ENCODE measurements around the gene METTL16.

DNA sequence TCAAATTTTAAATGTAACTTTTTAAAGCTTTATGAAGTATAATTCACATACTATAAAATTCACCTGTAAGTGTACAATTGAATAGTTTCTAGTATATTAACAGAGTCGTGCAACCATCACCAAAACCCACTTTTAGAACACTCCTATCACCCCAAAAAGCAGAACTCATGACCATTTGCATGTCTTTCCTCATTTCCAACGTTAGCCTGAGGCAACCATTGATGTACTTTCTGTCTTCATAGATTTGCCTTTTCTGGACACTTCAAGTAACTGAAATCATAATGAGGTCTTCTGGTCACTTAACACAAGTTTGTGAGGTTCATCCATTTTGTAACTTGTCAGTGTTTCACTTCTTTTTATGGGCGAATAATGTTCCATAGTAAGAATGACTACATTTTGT, 33.2 kb downstream of the METTL16 start:
- TF ChIP-seq, protein P1, sequence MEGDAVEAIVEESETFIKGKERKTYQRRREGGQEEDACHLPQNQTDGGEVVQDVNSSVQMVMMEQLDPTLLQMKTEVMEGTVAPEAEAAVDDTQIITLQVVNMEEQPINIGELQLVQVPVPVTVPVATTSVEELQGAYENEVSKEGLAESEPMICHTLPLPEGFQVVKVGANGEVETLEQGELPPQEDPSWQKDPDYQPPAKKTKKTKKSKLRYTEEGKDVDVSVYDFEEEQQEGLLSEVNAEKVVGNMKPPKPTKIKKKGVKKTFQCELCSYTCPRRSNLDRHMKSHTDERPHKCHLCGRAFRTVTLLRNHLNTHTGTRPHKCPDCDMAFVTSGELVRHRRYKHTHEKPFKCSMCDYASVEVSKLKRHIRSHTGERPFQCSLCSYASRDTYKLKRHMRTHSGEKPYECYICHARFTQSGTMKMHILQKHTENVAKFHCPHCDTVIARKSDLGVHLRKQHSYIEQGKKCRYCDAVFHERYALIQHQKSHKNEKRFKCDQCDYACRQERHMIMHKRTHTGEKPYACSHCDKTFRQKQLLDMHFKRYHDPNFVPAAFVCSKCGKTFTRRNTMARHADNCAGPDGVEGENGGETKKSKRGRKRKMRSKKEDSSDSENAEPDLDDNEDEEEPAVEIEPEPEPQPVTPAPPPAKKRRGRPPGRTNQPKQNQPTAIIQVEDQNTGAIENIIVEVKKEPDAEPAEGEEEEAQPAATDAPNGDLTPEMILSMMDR (conservative IDR thresholded peaks at IDR 0.05; ENCODE audit: low read length), result no peak
- TF ChIP-seq EZH2phosphoT487 (IDR thresholded peaks at IDR 0.05; ENCODE audit: borderline replicate concordance, low read depth, low read length), result no peak
